GM18951 (cell line): ENCODE data around the gene MYOM1.
"Not testable (repeated sequence)": the region's sequence is repeated elsewhere in the genome, so short reads cannot be mapped to it uniquely, and the experiment has no call there.

Source experiments
- POLR2A ChIP-seq: IDR thresholded peaks from 4 replicates; pipeline ENCODE4 v1.6.1; 2011; ENCODE audit warnings: mild to moderate bottlenecking; ENCODE audit not compliant: insufficient read length, insufficient read depth; ENCODE audit errors: extremely low read depth
- in situ Hi-C: fragments of 300-500 bp; cut with MboI; formaldehyde crosslinking; loops from one replicate; pipeline ENCODE4 v1.12.0; 2022; ENCODE audit warnings: low sequenced_read_pairs, mixed read lengths, inconsistent platforms; ENCODE audit not compliant: unreplicated experiment

The MYOM1 gene

DNA sequence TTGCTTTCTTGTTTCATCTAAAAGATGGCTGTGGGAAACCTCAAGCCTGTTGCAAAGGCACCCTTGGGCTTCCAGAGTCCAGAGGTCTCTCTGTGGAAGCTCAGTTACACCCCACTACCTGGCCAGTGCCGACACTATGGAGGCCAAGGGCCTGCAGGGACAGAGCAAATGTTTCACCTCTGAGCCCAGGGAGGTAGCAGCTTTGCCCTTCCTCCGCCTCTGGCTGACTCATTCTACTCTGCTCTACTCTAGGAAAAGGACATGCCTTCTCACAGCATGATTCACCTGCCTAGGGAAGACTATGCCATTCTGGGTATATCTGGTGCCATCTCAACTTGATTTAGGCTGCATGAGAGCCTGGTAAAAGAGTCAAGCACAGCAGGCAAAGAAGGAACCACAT is 12.2 kb downstream of the MYOM1 start:
- in situ Hi-C loops, result no loop called here

DNA sequence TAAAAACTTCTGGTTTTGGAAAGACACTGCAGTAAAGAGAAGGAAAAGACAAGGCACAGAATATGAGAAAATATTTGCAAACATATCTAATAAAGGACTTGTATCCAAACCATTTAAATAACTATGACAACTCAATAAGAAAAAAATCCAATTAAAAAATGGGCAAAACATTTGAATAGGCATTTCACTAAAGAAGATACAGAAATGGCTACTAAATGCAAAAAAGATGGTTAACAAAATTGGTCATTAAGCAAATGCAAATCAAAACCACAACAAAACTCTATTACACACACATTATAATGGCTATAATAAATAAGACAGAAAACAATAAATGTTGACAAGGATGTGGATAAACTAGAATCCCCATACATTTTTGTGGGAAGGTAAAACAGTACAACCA is 14.5 kb downstream of the MYOM1 start:
- in situ Hi-C loops, result no loop called here
- no peak for TF ChIP-seq POLR2A

More for the DNA sequence above, 12.2 kb downstream of the MYOM1 start:
- TF ChIP-seq POLR2A, result no peak

GRCh38 chr18:3199942-3200645 is 19.7 kb downstream of the MYOM1 start:
- TF ChIP-seq POLR2A, result no peak
- in situ Hi-C loops, result no loop called here

DNA sequence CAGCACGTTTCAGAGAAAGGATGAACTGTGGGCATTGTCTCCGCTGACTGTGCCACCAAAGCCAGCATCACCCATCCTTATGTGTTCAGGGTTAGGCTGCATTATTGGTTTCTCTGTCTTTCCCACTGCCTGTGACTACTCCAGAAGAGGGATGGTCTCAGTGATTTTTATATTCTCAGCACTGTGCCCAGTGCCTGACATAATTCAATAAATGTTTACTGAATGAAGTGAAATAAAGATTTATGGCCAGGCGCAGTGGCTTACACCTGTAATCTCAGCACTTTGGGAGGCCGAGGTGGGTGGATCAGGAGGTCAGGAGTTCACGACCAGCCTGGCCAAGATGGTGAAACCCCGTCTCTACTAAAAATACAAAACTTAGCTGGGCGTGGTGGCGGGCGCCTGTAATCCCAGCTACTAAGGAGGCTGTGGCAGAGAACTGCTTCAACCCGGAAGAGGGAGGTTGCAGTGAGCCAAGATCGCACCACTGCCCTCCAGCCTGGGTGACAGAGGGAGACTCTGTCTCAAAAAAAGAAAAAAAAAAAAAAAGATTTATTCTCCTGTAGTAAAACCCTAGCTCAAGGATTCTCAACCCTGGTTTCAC is 21.4 kb downstream of the MYOM1 start:
- in situ Hi-C loops, result not testable (repeated sequence)

GRCh38 chr18:3194947-3195612 is 24.7 kb downstream of the MYOM1 start:
- no peak for TF ChIP-seq POLR2A
- in situ Hi-C loops, result no loop called here

DNA sequence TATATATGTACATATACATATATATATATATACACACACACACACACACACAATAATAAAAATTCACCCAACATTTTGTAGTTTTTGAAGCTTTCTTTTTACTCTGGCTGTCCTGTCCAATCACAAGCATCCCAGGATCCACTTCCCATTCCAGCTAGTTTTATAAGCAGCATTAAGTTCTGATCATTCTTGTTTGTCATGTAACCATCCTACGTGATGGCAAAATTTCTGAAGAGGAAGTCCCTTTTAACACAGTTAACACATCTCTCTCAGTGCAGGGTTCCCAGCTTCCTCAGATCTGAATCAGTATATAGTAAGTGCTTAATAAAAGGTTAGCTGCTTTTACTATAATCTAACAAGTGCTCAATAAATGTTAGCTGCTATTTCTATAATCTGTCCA is 26.4 kb downstream of the MYOM1 start:
- no peak for TF ChIP-seq POLR2A
- in situ Hi-C loops, result no loop called here

- in situ Hi-C loops, result no loop called here
- TF ChIP-seq POLR2A, result no peak
Observed at GRCh38 chr18:3192752-3193151, 27.0 kb downstream of the MYOM1 start.

- in situ Hi-C loops, result no loop called here
Observed at GRCh38 chr18:3192286-3192685, 27.5 kb downstream of the MYOM1 start.

DNA sequence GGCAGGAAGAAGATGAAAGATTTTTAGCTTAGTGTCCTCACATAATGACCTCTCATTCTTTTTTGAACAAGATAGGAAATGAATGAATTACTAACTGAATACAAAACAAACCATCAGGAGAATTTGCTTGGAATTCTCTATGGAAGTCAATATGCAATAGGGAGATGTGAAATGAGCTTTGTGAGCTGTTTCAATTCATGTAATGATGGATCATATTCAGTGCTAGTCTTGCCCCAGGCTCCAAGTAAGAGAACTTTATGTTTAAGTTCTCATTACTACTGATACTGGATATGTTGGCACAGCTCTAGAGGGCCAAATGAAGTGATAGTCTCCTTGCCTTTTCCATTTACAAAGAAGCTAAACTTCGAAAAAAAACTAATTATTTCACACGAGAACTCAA is 29.2 kb downstream of the MYOM1 start:
- in situ Hi-C loops, result no loop called here
- TF ChIP-seq POLR2A, result no peak

More at GRCh38 chr18:3192286-3192685, 27.5 kb downstream of the MYOM1 start:
- no peak for TF ChIP-seq POLR2A

DNA sequence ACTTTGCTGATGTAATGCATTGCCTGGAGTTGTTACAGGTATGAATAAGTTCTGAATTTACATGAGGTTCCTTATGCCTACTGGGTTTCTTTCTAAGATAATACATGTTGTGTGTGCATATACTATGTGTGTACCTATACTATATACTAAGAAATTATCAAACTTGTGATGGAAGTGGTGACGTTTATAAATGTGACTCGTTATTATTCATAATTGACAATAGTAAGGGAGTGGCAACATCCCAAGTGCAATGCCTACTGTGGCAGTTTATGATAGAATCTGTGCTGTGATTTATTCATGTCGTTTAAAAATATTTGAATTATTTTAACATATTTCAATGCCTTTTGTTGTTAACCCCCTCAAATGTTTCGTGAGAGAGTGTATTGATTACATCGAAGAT is 29.9 kb downstream of the MYOM1 start:
- no peak for TF ChIP-seq POLR2A
- in situ Hi-C loops, result no loop called here

DNA sequence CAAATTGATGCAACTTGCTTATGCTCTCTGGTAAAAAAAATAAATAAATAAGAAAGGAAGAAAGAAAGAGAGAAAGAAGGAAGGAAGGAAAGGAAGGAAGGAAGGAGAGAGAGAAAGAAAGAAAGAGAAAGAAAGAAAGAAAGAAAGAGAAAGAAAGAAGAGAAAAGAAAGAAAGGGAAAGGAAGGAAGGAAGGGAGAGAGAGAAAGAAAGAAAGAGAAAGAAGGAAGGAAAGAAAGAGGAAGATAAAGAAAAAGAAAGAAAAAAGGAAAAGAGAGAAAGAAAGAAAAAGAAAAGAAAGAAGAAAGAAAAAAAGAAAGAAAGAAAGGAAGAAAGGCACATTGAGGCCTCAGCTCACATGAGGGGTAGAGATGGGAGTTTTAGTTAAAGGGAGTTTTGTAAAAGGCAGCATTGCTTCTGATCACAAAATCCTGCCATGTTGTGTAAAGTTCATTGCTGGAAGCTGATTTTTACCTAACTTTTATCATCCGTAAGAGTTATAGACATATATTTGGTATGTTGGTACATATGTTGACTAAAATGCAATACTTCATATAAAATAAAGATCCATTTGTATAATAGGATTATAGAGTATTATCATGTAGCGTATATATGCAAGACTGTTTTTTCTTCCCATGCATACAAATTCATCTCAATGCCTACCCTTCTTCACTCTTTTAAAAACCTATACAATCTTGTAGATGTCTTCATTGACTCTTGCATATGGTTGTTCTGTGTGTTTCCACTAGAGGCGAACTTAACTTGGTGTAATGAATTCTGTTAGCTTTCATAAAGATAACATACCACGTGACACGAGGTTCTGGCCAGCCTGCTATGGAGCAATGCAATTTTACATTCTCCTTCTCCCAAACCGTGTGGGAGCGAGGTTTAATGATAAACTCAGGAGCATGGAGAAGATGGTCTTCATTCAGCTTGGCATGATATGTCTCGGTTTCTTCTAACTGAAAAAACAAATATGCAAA is 32.8 kb downstream of the MYOM1 start:
- in situ Hi-C loops, result no loop called here
- TF ChIP-seq POLR2A, result no peak

GRCh38 chr18:3184275-3184963 is 35.3 kb downstream of the MYOM1 start:
- TF ChIP-seq POLR2A, result no peak
- in situ Hi-C loops, result no loop called here
